ENCODE data around the gene GPHA2. TPM values are rescaled to one million over a fixed set of nuclear protein-coding genes. Genes with fewer than 3 reads are reported as not detected.

The GPHA2 gene
- total RNA-seq, 1 donor from 2014 or later = not detected

DNA sequence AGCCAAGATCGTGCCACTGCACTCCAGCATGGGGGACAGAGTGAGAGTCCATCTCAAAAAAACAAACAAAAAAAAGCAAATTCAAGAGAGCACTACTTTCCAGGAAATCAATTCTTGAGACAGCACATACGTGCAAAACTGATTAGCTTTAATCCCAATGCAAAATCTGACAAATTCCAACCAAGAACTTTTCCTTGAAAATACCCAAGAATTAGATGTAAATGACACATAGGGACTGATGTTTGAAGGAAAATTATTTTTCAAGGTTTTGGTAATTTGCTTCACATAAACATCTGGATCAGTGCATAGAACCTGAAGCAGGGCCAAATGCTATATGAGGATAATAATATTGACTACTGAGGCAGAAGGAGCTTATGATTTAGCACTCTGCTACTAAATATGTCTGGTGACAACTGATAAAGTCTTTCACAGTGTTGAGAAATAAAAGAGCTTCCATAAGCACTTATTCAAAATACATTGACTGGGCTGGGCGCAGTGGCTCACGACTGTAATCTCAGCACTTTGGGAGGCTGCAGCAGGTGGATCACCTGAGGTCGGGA is 27.5 kb upstream of the GPHA2 start:
- Mint-ChIP-seq H3K36me3 (no peaks in the 10 kb centered on the region), H3K27me3 (ENCODE audit: insufficient read depth, low read depth) (no peaks in the 10 kb centered on the region), H3K4me1 (peaks cover 4% of the 10 kb centered on the region), H3K9me3 (no peaks in the 10 kb centered on the region), H3K4me3 (no peak overlapping the region), H3K27ac (no peak overlapping the region)
- H3K27ac ChIP-seq = no peak overlapping the region
- H3K4me3 ChIP-seq = no peak overlapping the region
- H3K79me2 ChIP-seq (ENCODE audit: low read depth) = no peaks in the 10 kb centered on the region
- no peaks in the 10 kb centered on the region for H3K27me3 ChIP-seq
- H3K4me1 ChIP-seq = peaks cover 2% of the 10 kb centered on the region
- no peaks in the 10 kb centered on the region for H4K20me1 ChIP-seq (ENCODE audit: low read depth)
- TF ChIP-seq, protein P1, sequence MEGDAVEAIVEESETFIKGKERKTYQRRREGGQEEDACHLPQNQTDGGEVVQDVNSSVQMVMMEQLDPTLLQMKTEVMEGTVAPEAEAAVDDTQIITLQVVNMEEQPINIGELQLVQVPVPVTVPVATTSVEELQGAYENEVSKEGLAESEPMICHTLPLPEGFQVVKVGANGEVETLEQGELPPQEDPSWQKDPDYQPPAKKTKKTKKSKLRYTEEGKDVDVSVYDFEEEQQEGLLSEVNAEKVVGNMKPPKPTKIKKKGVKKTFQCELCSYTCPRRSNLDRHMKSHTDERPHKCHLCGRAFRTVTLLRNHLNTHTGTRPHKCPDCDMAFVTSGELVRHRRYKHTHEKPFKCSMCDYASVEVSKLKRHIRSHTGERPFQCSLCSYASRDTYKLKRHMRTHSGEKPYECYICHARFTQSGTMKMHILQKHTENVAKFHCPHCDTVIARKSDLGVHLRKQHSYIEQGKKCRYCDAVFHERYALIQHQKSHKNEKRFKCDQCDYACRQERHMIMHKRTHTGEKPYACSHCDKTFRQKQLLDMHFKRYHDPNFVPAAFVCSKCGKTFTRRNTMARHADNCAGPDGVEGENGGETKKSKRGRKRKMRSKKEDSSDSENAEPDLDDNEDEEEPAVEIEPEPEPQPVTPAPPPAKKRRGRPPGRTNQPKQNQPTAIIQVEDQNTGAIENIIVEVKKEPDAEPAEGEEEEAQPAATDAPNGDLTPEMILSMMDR (IDR thresholded peaks at IDR 0.05) = no peak
- TF ChIP-seq EZH2 (IDR thresholded peaks at IDR 0.05) (no peak), EZH2phosphoT487 (IDR thresholded peaks at IDR 0.05) (no peak)
- DNase-seq (ENCODE audit: low spot score) = no peak
- H3K9me3 ChIP-seq (ENCODE audit: low read depth) = no peaks in the 10 kb centered on the region
- H3K9ac ChIP-seq = no peak overlapping the region
- no peak overlapping the region for H2AFZ ChIP-seq (replicated peaks)
- H3F3A ChIP-seq (ENCODE audit: low read depth) = no peaks in the 10 kb centered on the region
- H3K4me2 ChIP-seq = no peak overlapping the region
- H3K36me3 ChIP-seq = no peaks in the 10 kb centered on the region

DNA sequence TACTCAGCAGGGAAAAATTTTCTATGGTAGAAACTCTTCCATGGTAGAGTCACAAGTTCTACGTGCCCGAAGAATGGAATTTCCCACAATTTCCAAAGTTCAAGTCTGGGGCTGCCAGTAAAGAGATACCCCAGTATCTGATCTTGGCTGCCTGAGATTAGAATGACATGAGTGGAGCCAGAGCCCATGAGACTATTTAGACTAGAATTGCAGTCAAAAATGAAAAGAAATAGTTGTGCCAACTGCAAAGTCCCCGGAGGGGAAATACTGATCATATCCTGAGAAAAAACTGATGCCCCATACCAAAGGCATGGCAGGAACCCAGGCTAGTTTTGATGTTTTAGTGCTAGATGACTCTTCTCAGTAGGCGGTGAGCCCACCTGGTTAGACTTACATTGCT is 25.0 kb upstream of the GPHA2 start:
- no peak overlapping the region for H3K4me2 ChIP-seq
- H3K36me3 ChIP-seq = no peaks in the 10 kb centered on the region
- H3F3A ChIP-seq (ENCODE audit: low read depth) = no peaks in the 10 kb centered on the region
- H3K9ac ChIP-seq = no peak overlapping the region
- Mint-ChIP-seq H3K9me3 (no peaks in the 10 kb centered on the region), H3K27me3 (ENCODE audit: insufficient read depth, low read depth) (no peaks in the 10 kb centered on the region), H3K36me3 (no peaks in the 10 kb centered on the region), H3K4me1 (peaks cover 4% of the 10 kb centered on the region), H3K27ac (no peak overlapping the region), H3K4me3 (no peak overlapping the region)
- H3K4me3 ChIP-seq = no peak overlapping the region
- DNase-seq (ENCODE audit: low spot score) = no peak
- H2AFZ ChIP-seq (replicated peaks) = no peak overlapping the region
- no peaks in the 10 kb centered on the region for H3K9me3 ChIP-seq (ENCODE audit: low read depth)
- H4K20me1 ChIP-seq (ENCODE audit: low read depth) = no peaks in the 10 kb centered on the region
- no peaks in the 10 kb centered on the region for H3K79me2 ChIP-seq (ENCODE audit: low read depth)
- H3K27me3 ChIP-seq = no peaks in the 10 kb centered on the region
- TF ChIP-seq EZH2 (IDR thresholded peaks at IDR 0.05) (no peak), EZH2phosphoT487 (IDR thresholded peaks at IDR 0.05) (no peak)
- TF ChIP-seq, protein P1 (IDR thresholded peaks at IDR 0.05) = no peak
- peaks cover 2% of the 10 kb centered on the region for H3K4me1 ChIP-seq
- H3K27ac ChIP-seq = no peak overlapping the region

DNA sequence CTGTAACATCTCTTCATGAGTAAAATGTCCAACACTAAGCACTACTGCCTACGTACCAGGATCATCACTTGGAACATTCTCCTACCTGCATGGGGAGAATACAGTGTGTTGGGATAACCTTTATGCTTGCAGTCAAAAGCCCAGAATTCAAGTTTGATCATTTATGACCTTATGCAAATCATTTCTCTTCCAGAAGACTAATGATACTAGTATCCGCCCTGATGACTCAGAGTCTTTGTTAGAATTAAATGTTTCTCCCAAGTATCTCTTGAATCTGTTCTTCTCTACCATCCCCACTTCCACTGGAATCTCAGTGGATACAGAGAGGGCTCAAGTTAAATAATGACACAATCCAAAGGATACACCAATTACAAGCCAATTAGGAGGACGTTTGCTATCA is 23.8 kb upstream of the GPHA2 start:
- no peaks in the 10 kb centered on the region for H3K4me1 Mint-ChIP-seq
- H3K4me2 ChIP-seq = no peak overlapping the region
- no peaks in the 10 kb centered on the region for H3K36me3 Mint-ChIP-seq
- DNase-seq (ENCODE audit: low spot score) = no peak
- H3K9me3 ChIP-seq (ENCODE audit: low read depth) = no peaks in the 10 kb centered on the region
- H3K4me1 ChIP-seq = no peaks in the 10 kb centered on the region
- H3K27me3 Mint-ChIP-seq (ENCODE audit: insufficient read depth, low read depth) = no peaks in the 10 kb centered on the region
- H3K4me3 ChIP-seq = no peak overlapping the region
- H4K20me1 ChIP-seq (ENCODE audit: low read depth) = no peaks in the 10 kb centered on the region
- no peak overlapping the region for H3K4me3 Mint-ChIP-seq
- H2AFZ ChIP-seq (replicated peaks) = no peak overlapping the region
- no peaks in the 10 kb centered on the region for H3K36me3 ChIP-seq
- H3K27me3 ChIP-seq = no peaks in the 10 kb centered on the region
- no peak overlapping the region for H3K27ac ChIP-seq
- no peaks in the 10 kb centered on the region for H3F3A ChIP-seq (ENCODE audit: low read depth)
- no peaks in the 10 kb centered on the region for H3K79me2 ChIP-seq (ENCODE audit: low read depth)
- no peak overlapping the region for H3K9ac ChIP-seq
- no peaks in the 10 kb centered on the region for H3K9me3 Mint-ChIP-seq
- no peak overlapping the region for H3K27ac Mint-ChIP-seq
- TF ChIP-seq, protein P1 (IDR thresholded peaks at IDR 0.05) = no peak
- TF ChIP-seq EZH2 (IDR thresholded peaks at IDR 0.05) (no peak), EZH2phosphoT487 (IDR thresholded peaks at IDR 0.05) (no peak)

Measured in neural progenitor cell (in vitro differentiated cells).